AG09309 (cell line): ENCODE data around the gene CPO.

ENCODE experiments used
- DNase-seq: peaks from one replicate; pipeline ENCODE4 v3.0.0-alpha.2; 2010; ENCODE audit warnings: low read depth
- H3K4me3 ChIP-seq: 2 replicates; pipeline ENCODE4 v1.5.1; 2011; ENCODE audit warnings: mild to moderate bottlenecking, low read depth, low read length, moderate library complexity; ENCODE audit not compliant: control insufficient read depth
- CTCF ChIP-seq: IDR thresholded peaks from 2 replicates; pipeline ENCODE4 v1.5.1; 2011; ENCODE audit warnings: mild to moderate bottlenecking, low read depth, low read length, inconsistent platforms; ENCODE audit not compliant: insufficient read depth, control insufficient read depth; ENCODE audit errors: missing control alignments

CPO gene

GRCh38 chr2:206980413-206980812 lies 41.1 kb downstream of the CPO start:
- DNase-seq: no peak
- TF ChIP-seq CTCF: no peak
- no peak overlapping the region for H3K4me3 ChIP-seq

DNA sequence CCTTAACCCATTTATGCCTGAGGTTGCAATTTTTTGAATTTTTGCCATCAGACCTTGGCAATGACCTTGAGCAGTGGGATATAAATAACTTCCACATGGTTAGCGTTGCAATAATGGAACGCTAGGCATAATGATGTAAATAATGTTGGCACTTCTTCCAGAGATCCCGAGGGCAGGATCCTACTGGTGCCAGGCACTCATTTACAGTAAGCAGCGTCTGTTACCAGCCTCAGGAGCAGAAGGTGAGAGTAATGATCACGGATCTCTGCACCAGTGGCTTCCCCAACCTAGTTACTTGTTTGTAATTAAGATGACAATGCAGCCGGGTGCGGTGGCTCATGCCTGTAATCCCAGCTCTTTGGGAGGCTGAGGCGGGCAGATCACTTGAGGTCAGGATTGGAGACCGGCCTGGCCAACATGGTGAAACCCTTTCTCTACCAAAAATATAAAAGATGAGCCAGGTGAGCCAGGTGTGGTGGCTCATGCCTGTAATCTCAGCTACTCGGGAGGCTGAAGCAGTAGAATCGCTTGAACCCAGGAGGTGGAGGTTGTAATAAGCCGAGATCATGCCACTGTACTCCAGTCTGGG lies 41.9 kb downstream of the CPO start:
- H3K4me3 ChIP-seq: no peak overlapping the region
- TF ChIP-seq CTCF: no peak
- no peak for DNase-seq

GRCh38 chr2:206981739-206982340 lies 42.5 kb downstream of the CPO start:
- peak; percentile 46 for DNase-seq
- peak; percentile 96 for TF ChIP-seq CTCF
- H3K4me3 ChIP-seq: peak overlapping the region; percentile 14; the same call in 1 of the 2 replicates

DNA sequence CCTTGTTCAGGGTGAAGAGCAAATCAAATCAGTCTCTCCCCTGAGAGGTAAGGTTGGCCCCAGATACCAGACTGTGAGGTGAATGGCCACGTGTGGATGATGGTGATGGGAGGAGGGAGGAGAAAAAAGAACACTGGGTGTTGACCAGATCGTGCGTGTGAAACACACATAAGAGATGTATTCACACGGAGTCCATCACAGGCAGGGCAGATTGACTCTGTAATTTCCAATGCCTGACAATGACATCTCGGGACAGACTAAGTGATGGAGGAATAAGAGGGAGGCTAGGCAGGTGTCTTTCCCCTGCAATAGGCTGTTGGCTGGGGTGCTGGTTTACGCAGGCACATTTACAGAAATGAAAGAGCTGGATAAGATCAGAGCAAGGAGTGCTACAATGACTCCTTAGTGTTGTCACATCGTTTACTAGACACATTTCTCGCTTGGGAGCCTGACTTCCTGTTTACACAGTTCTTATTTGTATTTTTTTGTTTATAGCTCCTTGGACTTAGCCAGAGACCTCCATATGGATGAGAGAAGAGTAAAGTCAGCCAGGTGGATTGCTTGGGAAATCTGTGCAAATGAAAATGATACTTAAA lies 43.1 kb downstream of the CPO start:
- no peak overlapping the region for H3K4me3 ChIP-seq
- no peak for TF ChIP-seq CTCF

GRCh38 chr2:206983161-206983859 lies 44.0 kb downstream of the CPO start:
- DNase-seq: no peak
- no peak overlapping the region for H3K4me3 ChIP-seq
- no peak for TF ChIP-seq CTCF

More for the DNA sequence above, 43.1 kb downstream of the CPO start:
- no peak for DNase-seq

DNA sequence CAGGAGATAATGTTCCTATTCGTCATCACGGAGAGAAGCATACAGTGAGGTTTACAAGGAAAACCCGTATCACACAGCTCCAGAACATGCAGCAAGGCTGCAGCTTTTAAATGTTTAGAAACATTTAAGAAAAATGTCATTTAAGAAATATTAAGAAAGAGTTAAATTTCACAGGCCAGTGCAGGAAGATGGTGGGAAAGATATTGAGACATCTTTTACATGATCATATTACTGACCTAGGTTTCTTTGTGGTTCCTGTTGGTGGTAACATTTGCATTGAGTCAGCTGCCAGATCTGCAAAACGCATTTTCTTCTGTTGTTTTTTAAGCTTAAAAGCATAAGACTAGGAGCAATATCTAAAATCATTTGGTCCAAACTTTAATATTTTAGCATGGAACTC lies 44.9 kb downstream of the CPO start:
- no peak overlapping the region for H3K4me3 ChIP-seq
- DNase-seq: no peak
- TF ChIP-seq CTCF: no peak
